Stimulated activated CD4-positive, alpha-beta T cell treated with anti-CD3 and anti-CD28 coated beads, Interleukin-12 subunit alpha, Interleukin-12 subunit beta, amount 100 ng/mL, for 48 hours (primary cell): Measurements from ENCODE around the gene HASPIN.

Experiments used
- DNase-seq, 3 donors: peaks; one replicate each; pipeline ENCODE4 v3.0.0-alpha.2; 2020; ENCODE audit warnings: low read depth in 2 of 3, low spot score in 1 of 3

Gene HASPIN

GRCh38 chr17:3723556-3724377 is at the start of gene HASPIN:
Gene HASPIN, plus strand, starts transcription at chr17:3723903. Its CDS starts 33 bp downstream, at chr17:3723936.
- DNase-seq, result peak; percentile 85 to 91 (median 90)

- no peak for DNase-seq
Measured at GRCh38 chr17:3675886-3676285, 47.8 kb upstream of the HASPIN start.

- DNase-seq, result no peak
Measured at GRCh38 chr17:3678095-3678820, 45.4 kb upstream of the HASPIN start.

GRCh38 chr17:3678821-3679530 is 44.7 kb upstream of the HASPIN start:
- no peak for DNase-seq

- no peak for DNase-seq
Measured at GRCh38 chr17:3679531-3680126, 44.1 kb upstream of the HASPIN start.

- no peak for DNase-seq
Measured at GRCh38 chr17:3681057-3681456, 42.6 kb upstream of the HASPIN start.

GRCh38 chr17:3681565-3681964 is 42.1 kb upstream of the HASPIN start:
- no peak for DNase-seq

GRCh38 chr17:3682033-3682432 is 41.7 kb upstream of the HASPIN start:
- DNase-seq, result no peak

GRCh38 chr17:3683054-3683511 is 40.6 kb upstream of the HASPIN start:
- DNase-seq, result peak; percentile 34 to 76 (median 37)

- no peak for DNase-seq
Measured at GRCh38 chr17:3685174-3685573, 38.5 kb upstream of the HASPIN start.

GRCh38 chr17:3688027-3688553 is 35.6 kb upstream of the HASPIN start:
- no peak for DNase-seq

GRCh38 chr17:3688852-3689261 is 34.8 kb upstream of the HASPIN start:
- DNase-seq, result no peak

- no peak for DNase-seq
Measured at GRCh38 chr17:3689262-3690093, 34.2 kb upstream of the HASPIN start.

- DNase-seq, result no peak
Measured at GRCh38 chr17:3690094-3690715, 33.5 kb upstream of the HASPIN start.

GRCh38 chr17:3691617-3692067 is 32.1 kb upstream of the HASPIN start:
- no peak for DNase-seq

- DNase-seq, result no peak
Measured at GRCh38 chr17:3692346-3692745, 31.4 kb upstream of the HASPIN start.

GRCh38 chr17:3693141-3693540 is 30.6 kb upstream of the HASPIN start:
- DNase-seq, result no peak

- DNase-seq, result peak; percentile 39 to 51 (median 47)
Measured at GRCh38 chr17:3693829-3694231, 29.9 kb upstream of the HASPIN start.

- DNase-seq, result no peak
Measured at GRCh38 chr17:3695129-3695722, 28.5 kb upstream of the HASPIN start.
